K562 (cell line): ENCODE data around the gene ING5.

ENCODE experiments used
- CTCF ChIP-seq, 3 experiments: IDR thresholded peaks in 2 of 3; conservative IDR thresholded peaks in 1 of 3; 2 replicates each; pipeline ENCODE4 v1.5.1; 2011 to 2012; ENCODE audit warnings: low read length in 3 of 3, mild to moderate bottlenecking in 3 of 3, control low read depth in 2 of 3, improper control_type of control experiment in 1 of 3, inconsistent platforms in 1 of 3, low read depth in 1 of 3, mixed read lengths in 1 of 3, moderate library complexity in 1 of 3; ENCODE audit not compliant: insufficient read depth in 2 of 3
- EZH2 ChIP-seq: IDR thresholded peaks from 2 replicates; pipeline ENCODE4 v1.6.1; 2012; ENCODE audit warnings: low read depth, mild to moderate bottlenecking, inconsistent platforms, low read length, borderline replicate concordance
- HOMEZ ChIP-seq: fragments of 250-450 bp; sonication (Bioruptor Pico); IDR thresholded peaks from 2 replicates; pipeline ENCODE4 v1.4.0; 2020; ENCODE audit warnings: mild to moderate bottlenecking, moderate library complexity
- MAX ChIP-seq: sonication (generic); formaldehyde crosslinking; IDR thresholded peaks from 2 replicates; pipeline ENCODE4 v1.9.0; 2022; ENCODE audit warnings: mild to moderate bottlenecking, missing genetic modification reagents
- NCOR1 ChIP-seq: fragments of 450-650 bp; IDR thresholded peaks from 2 replicates; pipeline ENCODE4 v1.6.1; 2016; ENCODE audit warnings: mild to moderate bottlenecking, moderate library complexity
- POLR2A ChIP-seq: fragments of 450-650 bp; conservative IDR thresholded peaks from 2 replicates; pipeline ENCODE4 v1.6.1; 2016
- RCOR1 ChIP-seq, 2 experiments: IDR thresholded peaks; 2 replicates each; pipeline ENCODE4 v1.6.1; 2012; ENCODE audit warnings: low read depth in 2 of 2, low read length in 2 of 2, borderline replicate concordance in 1 of 2, improper control_type of control experiment in 1 of 2
- SMAD2 ChIP-seq: fragments of 150-350 bp; IDR thresholded peaks from 2 replicates; pipeline ENCODE4 v1.6.1; 2014; ENCODE audit warnings: low read depth, mild to moderate bottlenecking, low read length
- SPI1 ChIP-seq: IDR thresholded peaks from 2 replicates; pipeline ENCODE4 v1.6.1; 2011; ENCODE audit warnings: low read depth, low read length, control low read depth, borderline replicate concordance

GRCh38 chr2:241759067-241759807 lies 57.4 kb downstream of the ING5 start:
- TF ChIP-seq POLR2A, result no peak
- no peak for TF ChIP-seq SMAD2
- TF ChIP-seq RCOR1 (IDR thresholded peaks at IDR 0.05; ENCODE audit: borderline replicate concordance in 1 of 2, low read depth in 2 of 2, low read length in 2 of 2), result no peak
- no peak for TF ChIP-seq SPI1
- TF ChIP-seq CTCF (IDR thresholded peaks at IDR 0.05 in 2 of 3, conservative IDR thresholded peaks at IDR 0.05 in 1 of 3; ENCODE audit: insufficient read depth in 2 of 3, low read depth in 1 of 3, low read length in 3 of 3), result no peak
- TF ChIP-seq EZH2, result no peak
- no peak for TF ChIP-seq NCOR1
- no peak for TF ChIP-seq MAX (CRISPR knock-in tag)
- no peak for TF ChIP-seq HOMEZ (CRISPR knock-in tag)
